ENCODE results near the gene NALCN.

Gene NALCN

DNA sequence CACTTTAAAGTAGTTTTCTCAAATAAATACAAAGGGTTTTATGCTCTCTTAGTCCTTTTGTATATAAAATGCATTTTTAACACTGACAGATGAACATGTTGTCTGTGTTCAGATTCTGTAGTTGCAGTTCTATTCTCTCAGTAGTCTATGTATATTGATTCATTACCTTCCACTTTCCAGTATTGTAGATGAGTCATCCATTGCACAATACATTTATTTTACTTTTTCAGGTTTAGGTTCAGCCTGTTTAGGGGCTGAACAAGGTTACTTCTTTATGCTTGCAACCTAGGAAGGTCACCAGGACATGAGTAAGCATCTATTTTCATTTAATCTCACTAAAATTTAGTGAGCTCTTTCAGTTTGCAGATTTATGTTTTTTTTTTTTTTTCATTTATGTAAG, 173.6 kb downstream of the NALCN start:
- H3K36me3 ChIP-seq (replicated peaks; ENCODE audit: low read depth, low read length): no peaks in the 10 kb centered on the region
- peaks cover 9% of the 10 kb centered on the region for H3K4me1 ChIP-seq (ENCODE audit: low read length)
- no peak overlapping the region for H3K4me3 ChIP-seq (ENCODE audit: low read length)
- H3K9me3 ChIP-seq (ENCODE audit: insufficient read depth, low read length): no peaks in the 10 kb centered on the region
- H4K20me1 ChIP-seq (ENCODE audit: insufficient read depth, low read length): no peaks in the 10 kb centered on the region
- H3K27ac ChIP-seq (ENCODE audit: low read length): no peak overlapping the region
- no peaks in the 10 kb centered on the region for H3K79me2 ChIP-seq (ENCODE audit: low read length)
- no peak for TF ChIP-seq EZH2phosphoT487 (IDR thresholded peaks at IDR 0.05; ENCODE audit: low read depth)
- TF ChIP-seq, protein P1, sequence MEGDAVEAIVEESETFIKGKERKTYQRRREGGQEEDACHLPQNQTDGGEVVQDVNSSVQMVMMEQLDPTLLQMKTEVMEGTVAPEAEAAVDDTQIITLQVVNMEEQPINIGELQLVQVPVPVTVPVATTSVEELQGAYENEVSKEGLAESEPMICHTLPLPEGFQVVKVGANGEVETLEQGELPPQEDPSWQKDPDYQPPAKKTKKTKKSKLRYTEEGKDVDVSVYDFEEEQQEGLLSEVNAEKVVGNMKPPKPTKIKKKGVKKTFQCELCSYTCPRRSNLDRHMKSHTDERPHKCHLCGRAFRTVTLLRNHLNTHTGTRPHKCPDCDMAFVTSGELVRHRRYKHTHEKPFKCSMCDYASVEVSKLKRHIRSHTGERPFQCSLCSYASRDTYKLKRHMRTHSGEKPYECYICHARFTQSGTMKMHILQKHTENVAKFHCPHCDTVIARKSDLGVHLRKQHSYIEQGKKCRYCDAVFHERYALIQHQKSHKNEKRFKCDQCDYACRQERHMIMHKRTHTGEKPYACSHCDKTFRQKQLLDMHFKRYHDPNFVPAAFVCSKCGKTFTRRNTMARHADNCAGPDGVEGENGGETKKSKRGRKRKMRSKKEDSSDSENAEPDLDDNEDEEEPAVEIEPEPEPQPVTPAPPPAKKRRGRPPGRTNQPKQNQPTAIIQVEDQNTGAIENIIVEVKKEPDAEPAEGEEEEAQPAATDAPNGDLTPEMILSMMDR (IDR thresholded peaks at IDR 0.05; ENCODE audit: low read depth, low read length): no peak
- no peak overlapping the region for H3K4me2 ChIP-seq (ENCODE audit: low read length)
- no peak overlapping the region for H3K9ac ChIP-seq (ENCODE audit: low read length)
- H3K27me3 ChIP-seq (ENCODE audit: low read depth, low read length): no peaks in the 10 kb centered on the region
- no peak overlapping the region for H2AFZ ChIP-seq (ENCODE audit: low read depth, low read length)

GRCh38 chr13:101238555-101238954, 177.8 kb downstream of the NALCN start:
- Histone ChIP-seq H3K79me2 (ENCODE audit: low read length) (no peaks in the 10 kb centered on the region), H2AFZ (ENCODE audit: low read depth, low read length) (no peak overlapping the region), H3K27me3 (ENCODE audit: low read depth, low read length) (no peaks in the 10 kb centered on the region), H3K27ac (ENCODE audit: low read length) (no peak overlapping the region), H3K4me3 (ENCODE audit: low read length) (no peak overlapping the region), H3K4me1 (ENCODE audit: low read length) (peaks cover 11% of the 10 kb centered on the region), H3K36me3 (replicated peaks; ENCODE audit: low read depth, low read length) (no peaks in the 10 kb centered on the region), H3K4me2 (ENCODE audit: low read length) (no peak overlapping the region), H4K20me1 (ENCODE audit: insufficient read depth, low read length) (no peaks in the 10 kb centered on the region), H3K9ac (ENCODE audit: low read length) (no peak overlapping the region), H3K9me3 (ENCODE audit: insufficient read depth, low read length) (no peaks in the 10 kb centered on the region)
- TF ChIP-seq, protein P1 (IDR thresholded peaks at IDR 0.05; ENCODE audit: low read depth, low read length): no peak
- TF ChIP-seq EZH2phosphoT487 (IDR thresholded peaks at IDR 0.05; ENCODE audit: low read depth): no peak

- H4K20me1 ChIP-seq (ENCODE audit: insufficient read depth, low read length): no peaks in the 10 kb centered on the region
- TF ChIP-seq, protein P1 (IDR thresholded peaks at IDR 0.05; ENCODE audit: low read depth, low read length): no peak
- no peak for TF ChIP-seq EZH2phosphoT487 (IDR thresholded peaks at IDR 0.05; ENCODE audit: low read depth)
- H3K27me3 ChIP-seq (ENCODE audit: low read depth, low read length): no peaks in the 10 kb centered on the region
- H3K36me3 ChIP-seq (replicated peaks; ENCODE audit: low read depth, low read length): no peaks in the 10 kb centered on the region
- H3K9me3 ChIP-seq (ENCODE audit: insufficient read depth, low read length): no peaks in the 10 kb centered on the region
- H3K79me2 ChIP-seq (ENCODE audit: low read length): no peaks in the 10 kb centered on the region
- peaks cover 11% of the 10 kb centered on the region for H3K4me1 ChIP-seq (ENCODE audit: low read length)
- H3K4me2 ChIP-seq (ENCODE audit: low read length): no peak overlapping the region
- H3K4me3 ChIP-seq (ENCODE audit: low read length): no peak overlapping the region
- no peak overlapping the region for H3K9ac ChIP-seq (ENCODE audit: low read length)
- H3K27ac ChIP-seq (ENCODE audit: low read length): no peak overlapping the region
- H2AFZ ChIP-seq (ENCODE audit: low read depth, low read length): no peak overlapping the region
These were observed 184.4 kb downstream of the NALCN start for GRCh38 chr13:101231751-101232428.

DNA sequence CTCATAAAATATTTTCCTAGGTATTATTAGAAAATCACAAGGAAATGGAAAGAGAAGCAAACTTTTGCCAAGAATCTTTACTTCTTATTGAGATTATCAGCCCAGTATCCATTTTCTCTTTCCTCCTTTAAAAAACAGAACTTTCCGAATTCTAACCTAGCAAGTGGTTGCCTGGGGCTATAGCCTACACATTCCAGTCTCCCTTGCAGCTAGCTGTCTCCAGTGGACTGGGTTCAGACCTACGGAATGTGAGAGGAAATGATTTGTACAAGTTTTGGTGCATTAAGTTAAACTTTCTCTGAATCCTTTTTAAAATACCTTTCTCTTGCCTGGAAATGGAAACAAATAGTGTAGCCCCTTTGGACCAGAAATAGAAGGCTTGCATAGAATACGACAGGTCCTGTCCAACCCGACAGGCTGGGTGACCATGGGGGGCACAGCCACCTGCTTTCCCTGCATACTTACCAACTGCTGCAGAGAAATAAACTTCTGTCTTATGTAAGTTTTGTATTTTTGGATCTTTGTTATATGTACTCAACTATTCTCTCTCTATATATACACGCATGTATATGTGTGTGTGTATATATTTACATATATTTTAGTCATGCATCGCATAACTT, 185.9 kb downstream of the NALCN start:
- Histone ChIP-seq H3K4me3 (ENCODE audit: low read length) (no peak overlapping the region), H3K36me3 (replicated peaks; ENCODE audit: low read depth, low read length) (no peaks in the 10 kb centered on the region), H3K9me3 (ENCODE audit: insufficient read depth, low read length) (no peaks in the 10 kb centered on the region), H3K4me1 (ENCODE audit: low read length) (peaks cover 9% of the 10 kb centered on the region), H3K9ac (ENCODE audit: low read length) (no peak overlapping the region), H3K4me2 (ENCODE audit: low read length) (no peak overlapping the region), H3K27me3 (ENCODE audit: low read depth, low read length) (no peaks in the 10 kb centered on the region), H3K27ac (ENCODE audit: low read length) (no peak overlapping the region), H4K20me1 (ENCODE audit: insufficient read depth, low read length) (no peaks in the 10 kb centered on the region), H3K79me2 (ENCODE audit: low read length) (no peaks in the 10 kb centered on the region), H2AFZ (ENCODE audit: low read depth, low read length) (no peak overlapping the region)
- TF ChIP-seq, protein P1 (IDR thresholded peaks at IDR 0.05; ENCODE audit: low read depth, low read length): no peak
- TF ChIP-seq EZH2phosphoT487 (IDR thresholded peaks at IDR 0.05; ENCODE audit: low read depth): no peak

All from OCI-LY3 (cell line).